Measurements from ENCODE around the gene NECAB3.
"Not testable (repeated sequence)": the region's sequence is repeated elsewhere in the genome, so short reads cannot be mapped to it uniquely, and the experiment has no call there.

The NECAB3 gene

DNA sequence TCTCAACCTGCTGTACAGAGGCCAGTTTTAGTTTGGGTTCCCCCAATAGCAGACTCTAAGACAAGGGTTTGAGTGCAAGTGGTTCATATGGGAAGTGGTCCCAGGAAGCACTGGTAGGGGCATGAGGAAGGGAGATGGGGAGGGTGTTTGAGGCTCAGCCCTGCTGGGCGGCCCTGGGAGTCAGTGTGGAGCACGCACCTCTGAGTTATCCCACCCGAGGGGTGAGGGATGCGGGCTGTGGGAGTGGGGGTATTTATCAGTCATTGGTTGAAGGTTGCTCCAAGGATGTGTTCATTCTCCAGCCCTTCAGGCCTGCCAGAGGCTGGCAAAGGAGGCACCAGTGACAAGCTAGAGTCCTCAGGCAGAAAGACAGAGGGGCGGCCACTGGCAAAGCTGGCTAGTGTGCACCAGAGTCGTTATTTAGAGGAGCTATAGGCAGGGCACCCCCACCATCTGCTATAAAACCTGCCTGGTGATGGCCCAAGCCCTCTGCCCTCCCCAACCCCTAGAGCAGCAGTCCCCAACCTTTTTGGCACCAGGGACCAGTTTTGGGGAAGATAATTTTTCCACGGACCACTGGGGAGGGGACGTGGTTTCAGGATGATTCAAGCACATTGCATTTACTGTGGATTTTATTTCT, 29.4 kb upstream of the NECAB3 start:
- no peak overlapping the region for H3K4me3 ChIP-seq (ENCODE audit: low read depth, low read length, poor library complexity, severe bottlenecking)
- H3K79me2 ChIP-seq (ENCODE audit: insufficient read depth, low read length): no peaks in the 10 kb centered on the region
- H3F3A ChIP-seq (ENCODE audit: insufficient read depth, low read length): no peaks in the 10 kb centered on the region
- H3K27ac ChIP-seq (ENCODE audit: low read depth, low read length, poor library complexity, severe bottlenecking): no peak overlapping the region
- H3K9me2 ChIP-seq (ENCODE audit: low read depth, low read length): no peaks in the 10 kb centered on the region
- no peaks in the 10 kb centered on the region for H4K20me1 ChIP-seq (ENCODE audit: insufficient read depth, low read length)
- no peak for TF ChIP-seq EZH2 (IDR thresholded peaks at IDR 0.05; ENCODE audit: borderline replicate concordance, low read length)
- TF ChIP-seq, protein P1, sequence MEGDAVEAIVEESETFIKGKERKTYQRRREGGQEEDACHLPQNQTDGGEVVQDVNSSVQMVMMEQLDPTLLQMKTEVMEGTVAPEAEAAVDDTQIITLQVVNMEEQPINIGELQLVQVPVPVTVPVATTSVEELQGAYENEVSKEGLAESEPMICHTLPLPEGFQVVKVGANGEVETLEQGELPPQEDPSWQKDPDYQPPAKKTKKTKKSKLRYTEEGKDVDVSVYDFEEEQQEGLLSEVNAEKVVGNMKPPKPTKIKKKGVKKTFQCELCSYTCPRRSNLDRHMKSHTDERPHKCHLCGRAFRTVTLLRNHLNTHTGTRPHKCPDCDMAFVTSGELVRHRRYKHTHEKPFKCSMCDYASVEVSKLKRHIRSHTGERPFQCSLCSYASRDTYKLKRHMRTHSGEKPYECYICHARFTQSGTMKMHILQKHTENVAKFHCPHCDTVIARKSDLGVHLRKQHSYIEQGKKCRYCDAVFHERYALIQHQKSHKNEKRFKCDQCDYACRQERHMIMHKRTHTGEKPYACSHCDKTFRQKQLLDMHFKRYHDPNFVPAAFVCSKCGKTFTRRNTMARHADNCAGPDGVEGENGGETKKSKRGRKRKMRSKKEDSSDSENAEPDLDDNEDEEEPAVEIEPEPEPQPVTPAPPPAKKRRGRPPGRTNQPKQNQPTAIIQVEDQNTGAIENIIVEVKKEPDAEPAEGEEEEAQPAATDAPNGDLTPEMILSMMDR (IDR thresholded peaks at IDR 0.05; ENCODE audit: low read length): no peak
- H3K27me3 ChIP-seq (ENCODE audit: insufficient read depth, low read length): no peaks in the 10 kb centered on the region
- no peak overlapping the region for H3K9ac ChIP-seq (ENCODE audit: low read length)
- H3K9me3 ChIP-seq (ENCODE audit: low read length): no peaks in the 10 kb centered on the region
- H3K4me1 ChIP-seq (ENCODE audit: insufficient read depth, low read length, severe bottlenecking): no peaks in the 10 kb centered on the region
- H3K36me3 ChIP-seq (ENCODE audit: insufficient read depth, low read length): peaks cover 24% of the 10 kb centered on the region
- no peak overlapping the region for H3K4me2 ChIP-seq (ENCODE audit: low read length)
- no peak overlapping the region for H2AFZ ChIP-seq (ENCODE audit: low read length)

GRCh38 chr20:33702861-33703260, 28.6 kb upstream of the NECAB3 start:
- H3K4me1 ChIP-seq (ENCODE audit: insufficient read depth, low read length, severe bottlenecking): no peaks in the 10 kb centered on the region
- no peak overlapping the region for H3K4me3 ChIP-seq (ENCODE audit: low read depth, low read length, poor library complexity, severe bottlenecking)
- no peaks in the 10 kb centered on the region for H3K27me3 ChIP-seq (ENCODE audit: insufficient read depth, low read length)
- no peaks in the 10 kb centered on the region for H3F3A ChIP-seq (ENCODE audit: insufficient read depth, low read length)
- H4K20me1 ChIP-seq (ENCODE audit: insufficient read depth, low read length): no peaks in the 10 kb centered on the region
- no peak overlapping the region for H3K9ac ChIP-seq (ENCODE audit: low read length)
- H3K4me2 ChIP-seq (ENCODE audit: low read length): no peak overlapping the region
- H3K79me2 ChIP-seq (ENCODE audit: insufficient read depth, low read length): no peaks in the 10 kb centered on the region
- no peak overlapping the region for H2AFZ ChIP-seq (ENCODE audit: low read length)
- H3K9me3 ChIP-seq (ENCODE audit: low read length): no peaks in the 10 kb centered on the region
- no peak overlapping the region for H3K27ac ChIP-seq (ENCODE audit: low read depth, low read length, poor library complexity, severe bottlenecking)
- H3K9me2 ChIP-seq (ENCODE audit: low read depth, low read length): no peaks in the 10 kb centered on the region
- no peak for TF ChIP-seq EZH2 (IDR thresholded peaks at IDR 0.05; ENCODE audit: borderline replicate concordance, low read length)
- TF ChIP-seq, protein P1 (IDR thresholded peaks at IDR 0.05; ENCODE audit: low read length): no peak
- peaks cover 20% of the 10 kb centered on the region for H3K36me3 ChIP-seq (ENCODE audit: insufficient read depth, low read length)

- Histone ChIP-seq H3K9ac (ENCODE audit: low read length) (no peak overlapping the region), H3K36me3 (ENCODE audit: insufficient read depth, low read length) (peaks cover 10% of the 10 kb centered on the region)
Observed at GRCh38 chr20:33701629-33702450, 27.6 kb upstream of the NECAB3 start.

GRCh38 chr20:33700696-33701441, 26.6 kb upstream of the NECAB3 start:
- not testable (repeated sequence) for H3K9me2 ChIP-seq (ENCODE audit: low read depth, low read length); H3K9ac ChIP-seq (ENCODE audit: low read length); H3K27me3 ChIP-seq (ENCODE audit: insufficient read depth, low read length); H3K4me1 ChIP-seq (ENCODE audit: insufficient read depth, low read length, severe bottlenecking); H3F3A ChIP-seq (ENCODE audit: insufficient read depth, low read length); H2AFZ ChIP-seq (ENCODE audit: low read length); H3K36me3 ChIP-seq (ENCODE audit: insufficient read depth, low read length); H3K27ac ChIP-seq (ENCODE audit: low read depth, low read length, poor library complexity, severe bottlenecking); H3K9me3 ChIP-seq (ENCODE audit: low read length); H4K20me1 ChIP-seq (ENCODE audit: insufficient read depth, low read length); H3K4me2 ChIP-seq (ENCODE audit: low read length); H3K4me3 ChIP-seq (ENCODE audit: low read depth, low read length, poor library complexity, severe bottlenecking); H3K79me2 ChIP-seq (ENCODE audit: insufficient read depth, low read length)

More at GRCh38 chr20:33701629-33702450, 27.6 kb upstream of the NECAB3 start:
- Histone ChIP-seq H3K4me2 (ENCODE audit: low read length) (no peak overlapping the region), H4K20me1 (ENCODE audit: insufficient read depth, low read length) (no peaks in the 10 kb centered on the region), H3K79me2 (ENCODE audit: insufficient read depth, low read length) (no peaks in the 10 kb centered on the region), H2AFZ (ENCODE audit: low read length) (no peak overlapping the region), H3K27ac (ENCODE audit: low read depth, low read length, poor library complexity, severe bottlenecking) (no peak overlapping the region), H3K9me3 (ENCODE audit: low read length) (no peaks in the 10 kb centered on the region), H3F3A (ENCODE audit: insufficient read depth, low read length) (no peaks in the 10 kb centered on the region), H3K4me3 (ENCODE audit: low read depth, low read length, poor library complexity, severe bottlenecking) (no peak overlapping the region), H3K9me2 (ENCODE audit: low read depth, low read length) (no peaks in the 10 kb centered on the region), H3K4me1 (ENCODE audit: insufficient read depth, low read length, severe bottlenecking) (no peaks in the 10 kb centered on the region), H3K27me3 (ENCODE audit: insufficient read depth, low read length) (no peaks in the 10 kb centered on the region)
- TF ChIP-seq EZH2 (IDR thresholded peaks at IDR 0.05; ENCODE audit: borderline replicate concordance, low read length): no peak
- TF ChIP-seq, protein P1 (IDR thresholded peaks at IDR 0.05; ENCODE audit: low read length): no peak

- not testable (repeated sequence) for H3K9me3 ChIP-seq (ENCODE audit: low read length); H3K27ac ChIP-seq (ENCODE audit: low read depth, low read length, poor library complexity, severe bottlenecking); H3F3A ChIP-seq (ENCODE audit: insufficient read depth, low read length); H3K9ac ChIP-seq (ENCODE audit: low read length); H4K20me1 ChIP-seq (ENCODE audit: insufficient read depth, low read length); H3K36me3 ChIP-seq (ENCODE audit: insufficient read depth, low read length); H3K4me3 ChIP-seq (ENCODE audit: low read depth, low read length, poor library complexity, severe bottlenecking); H3K9me2 ChIP-seq (ENCODE audit: low read depth, low read length); H2AFZ ChIP-seq (ENCODE audit: low read length); H3K27me3 ChIP-seq (ENCODE audit: insufficient read depth, low read length); H3K4me2 ChIP-seq (ENCODE audit: low read length); H3K79me2 ChIP-seq (ENCODE audit: insufficient read depth, low read length)
- H3K4me1 ChIP-seq (ENCODE audit: insufficient read depth, low read length, severe bottlenecking): peaks cover 17% of the 10 kb centered on the region
Observed at GRCh38 chr20:33698966-33699365, 24.7 kb upstream of the NECAB3 start.
